ENCODE data around the gene SFMBT2. TPM values are rescaled to one million over a fixed set of nuclear protein-coding genes. Genes with fewer than 3 reads are reported as not detected.

The SFMBT2 gene
- polyA plus RNA-seq, 1 experiment, result 0.06 TPM

- ChIA-PET CTCF (no interaction called here), POLR2A (no interaction called here)
- Histone ChIP-seq H3K27me3 (ENCODE audit: control insufficient read depth, insufficient read depth, low read length) (no peaks in the 10 kb centered on the region), H3K4me3 (ENCODE audit: low read depth, low read length) (no peak overlapping the region), H3K36me3 (ENCODE audit: control insufficient read depth, insufficient read depth, low read length) (no peaks in the 10 kb centered on the region)
- no peak for DNase-seq (ENCODE audit: low read depth)
- no peak for TF ChIP-seq CTCF (IDR thresholded peaks at IDR 0.05; ENCODE audit: insufficient read depth, low read depth, low read length)
These were observed 46.4 kb downstream of the SFMBT2 start for GRCh38 chr10:7364474-7364873.

- no peak overlapping the region for H3K4me3 ChIP-seq (ENCODE audit: low read depth, low read length)
- no peaks in the 10 kb centered on the region for H3K36me3 ChIP-seq (ENCODE audit: control insufficient read depth, insufficient read depth, low read length)
- POLR2A ChIA-PET, result no interaction called here
- TF ChIP-seq CTCF (IDR thresholded peaks at IDR 0.05; ENCODE audit: insufficient read depth, low read depth, low read length), result no peak
- DNase-seq (ENCODE audit: low read depth), result no peak
- no peaks in the 10 kb centered on the region for H3K27me3 ChIP-seq (ENCODE audit: control insufficient read depth, insufficient read depth, low read length)
- CTCF ChIA-PET, result no interaction called here
These were observed 47.1 kb downstream of the SFMBT2 start for GRCh38 chr10:7363700-7364099.

- no peak for TF ChIP-seq CTCF (IDR thresholded peaks at IDR 0.05; ENCODE audit: insufficient read depth, low read depth, low read length)
- Histone ChIP-seq H3K27me3 (ENCODE audit: control insufficient read depth, insufficient read depth, low read length) (no peaks in the 10 kb centered on the region), H3K36me3 (ENCODE audit: control insufficient read depth, insufficient read depth, low read length) (no peaks in the 10 kb centered on the region), H3K4me3 (ENCODE audit: low read depth, low read length) (no peak overlapping the region)
- no peak for DNase-seq (ENCODE audit: low read depth)
- ChIA-PET POLR2A (no interaction called here), CTCF (no interaction called here)
These were observed 48.4 kb downstream of the SFMBT2 start for GRCh38 chr10:7362471-7362870.

- ChIA-PET POLR2A (no interaction called here), CTCF (no interaction called here)
- no peak overlapping the region for H3K4me3 ChIP-seq (ENCODE audit: low read depth, low read length)
- DNase-seq (ENCODE audit: low read depth), result no peak
- no peaks in the 10 kb centered on the region for H3K36me3 ChIP-seq (ENCODE audit: control insufficient read depth, insufficient read depth, low read length)
- no peaks in the 10 kb centered on the region for H3K27me3 ChIP-seq (ENCODE audit: control insufficient read depth, insufficient read depth, low read length)
- no peak for TF ChIP-seq CTCF (IDR thresholded peaks at IDR 0.05; ENCODE audit: insufficient read depth, low read depth, low read length)
These were observed 49.5 kb downstream of the SFMBT2 start for GRCh38 chr10:7361316-7361715.

GRCh38 chr10:7359954-7360353 lies 50.9 kb downstream of the SFMBT2 start:
- Histone ChIP-seq H3K4me3 (ENCODE audit: low read depth, low read length) (no peak overlapping the region), H3K36me3 (ENCODE audit: control insufficient read depth, insufficient read depth, low read length) (no peaks in the 10 kb centered on the region), H3K27me3 (ENCODE audit: control insufficient read depth, insufficient read depth, low read length) (no peaks in the 10 kb centered on the region)
- CTCF ChIA-PET, result no interaction called here
- no peak for TF ChIP-seq CTCF (IDR thresholded peaks at IDR 0.05; ENCODE audit: insufficient read depth, low read depth, low read length)
- no peak for DNase-seq (ENCODE audit: low read depth)
- POLR2A ChIA-PET, result no interaction called here
